HG02938 (cell line): Measurements from ENCODE around the gene FSTL1.

Experiments
- ATAC-seq: cut with Tn5 transposase; IDR thresholded peaks from one replicate; pipeline ENCODE4 v1.9.1; 2021; ENCODE audit warnings: mild to moderate bottlenecking, moderate library complexity; ENCODE audit not compliant: unreplicated experiment

FSTL1 gene, protein sequence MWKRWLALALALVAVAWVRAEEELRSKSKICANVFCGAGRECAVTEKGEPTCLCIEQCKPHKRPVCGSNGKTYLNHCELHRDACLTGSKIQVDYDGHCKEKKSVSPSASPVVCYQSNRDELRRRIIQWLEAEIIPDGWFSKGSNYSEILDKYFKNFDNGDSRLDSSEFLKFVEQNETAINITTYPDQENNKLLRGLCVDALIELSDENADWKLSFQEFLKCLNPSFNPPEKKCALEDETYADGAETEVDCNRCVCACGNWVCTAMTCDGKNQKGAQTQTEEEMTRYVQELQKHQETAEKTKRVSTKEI

DNA sequence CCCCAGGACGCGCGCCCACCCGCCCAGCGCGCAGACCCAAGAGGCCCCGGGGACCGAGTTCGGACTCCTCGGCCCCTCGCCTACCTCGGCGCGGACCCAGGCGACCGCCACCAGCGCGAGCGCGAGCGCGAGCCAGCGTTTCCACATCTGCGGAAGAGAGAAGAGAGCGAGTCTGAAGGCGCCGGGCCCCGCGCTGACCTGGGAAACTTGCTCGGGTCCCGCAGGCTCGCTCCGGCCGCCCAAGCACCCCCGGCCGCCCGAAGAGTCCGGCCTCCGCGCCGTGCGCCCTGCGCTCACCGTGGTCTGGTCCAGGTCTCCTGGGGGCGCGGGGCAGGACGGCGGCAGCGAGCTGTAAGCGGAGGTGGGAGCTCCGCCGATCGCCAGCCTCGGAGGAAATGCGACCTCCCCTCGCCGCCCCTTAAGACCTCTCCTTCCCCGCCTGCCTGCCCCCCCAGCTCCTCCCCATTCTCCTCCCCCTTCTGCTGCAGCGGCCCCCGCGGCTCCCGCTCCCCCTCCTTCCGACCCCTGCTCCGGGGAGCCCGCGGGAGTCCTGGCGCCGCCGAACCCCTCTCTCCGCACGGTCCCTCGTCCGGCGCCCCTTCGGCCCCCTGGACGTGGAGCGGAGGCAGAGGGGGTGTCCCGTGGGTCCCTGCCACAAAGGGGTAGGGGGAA is at the start of gene FSTL1:
Gene FSTL1, minus strand, starts transcription at position 393 of the 672 bp plus-strand sequence. Its CDS starts 246 bp downstream, at position 147.
- ATAC-seq = no peak

GRCh38 chr3:120498556-120499346 is 48.0 kb upstream of the FSTL1 start:
- ATAC-seq = no peak

DNA sequence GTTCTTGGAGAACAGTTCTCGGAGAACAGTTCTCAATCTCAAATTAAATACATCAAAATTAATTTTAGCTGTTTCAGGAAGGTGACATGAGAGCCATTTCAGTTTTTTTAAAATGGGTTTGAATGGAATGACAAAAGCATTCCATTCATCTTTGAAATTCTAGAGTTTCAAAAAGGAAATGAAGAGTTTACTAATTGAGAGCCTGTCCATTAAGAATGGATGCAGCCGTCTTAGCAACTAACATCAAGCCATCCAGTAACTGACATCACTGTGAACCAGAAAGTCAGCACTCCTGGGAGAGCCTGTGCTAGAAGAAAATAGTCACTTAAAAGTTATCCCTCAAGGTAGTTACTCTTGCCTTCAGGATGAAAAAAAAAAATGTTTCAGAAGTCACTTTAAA is 47.0 kb upstream of the FSTL1 start:
- no peak for ATAC-seq

GRCh38 chr3:120497336-120497735 is 46.5 kb upstream of the FSTL1 start:
- ATAC-seq = no peak

GRCh38 chr3:120496278-120497002 is 45.6 kb upstream of the FSTL1 start:
- no peak for ATAC-seq

GRCh38 chr3:120495809-120496208 is 45.0 kb upstream of the FSTL1 start:
- no peak for ATAC-seq

DNA sequence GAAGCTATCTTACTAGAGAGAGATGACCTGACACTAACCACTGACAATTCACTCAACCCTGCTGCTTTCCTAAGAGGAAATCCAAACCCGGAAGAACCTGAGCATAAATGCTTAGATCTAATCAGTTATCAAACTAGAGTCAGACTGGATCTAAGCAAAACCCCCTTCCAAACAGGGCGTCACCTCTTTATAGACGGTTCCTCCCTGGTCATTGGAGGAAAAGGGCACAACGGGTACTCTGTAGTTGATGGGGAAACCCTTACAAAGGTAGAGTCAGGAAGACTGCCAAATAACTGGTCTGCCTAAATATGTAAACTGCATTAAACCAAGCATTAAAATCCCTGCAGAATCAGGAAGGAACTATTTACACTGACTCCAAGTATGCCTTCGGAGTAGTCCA is 41.3 kb upstream of the FSTL1 start:
- ATAC-seq = no peak

GRCh38 chr3:120489421-120489820 is 38.6 kb upstream of the FSTL1 start:
- no peak for ATAC-seq

DNA sequence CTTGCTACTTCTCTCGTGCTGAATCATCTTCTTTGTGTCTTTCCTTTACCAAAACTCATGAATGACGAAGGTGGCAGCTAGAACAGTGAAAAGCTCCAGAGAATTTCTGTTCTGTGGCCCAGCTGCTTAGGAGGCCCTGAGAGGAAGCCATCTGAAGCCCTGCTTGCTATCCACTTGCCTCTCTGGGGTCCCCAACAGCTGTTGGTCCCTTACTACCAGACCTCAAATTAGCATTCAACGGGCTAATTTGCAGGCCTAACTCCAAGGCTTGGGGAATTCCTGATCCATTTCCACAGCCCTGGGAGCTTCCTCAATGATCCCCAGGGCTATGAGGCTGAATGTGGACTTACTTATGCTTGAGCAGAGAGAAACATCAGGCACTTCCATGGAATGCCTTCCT is 37.5 kb upstream of the FSTL1 start:
- no peak for ATAC-seq

DNA sequence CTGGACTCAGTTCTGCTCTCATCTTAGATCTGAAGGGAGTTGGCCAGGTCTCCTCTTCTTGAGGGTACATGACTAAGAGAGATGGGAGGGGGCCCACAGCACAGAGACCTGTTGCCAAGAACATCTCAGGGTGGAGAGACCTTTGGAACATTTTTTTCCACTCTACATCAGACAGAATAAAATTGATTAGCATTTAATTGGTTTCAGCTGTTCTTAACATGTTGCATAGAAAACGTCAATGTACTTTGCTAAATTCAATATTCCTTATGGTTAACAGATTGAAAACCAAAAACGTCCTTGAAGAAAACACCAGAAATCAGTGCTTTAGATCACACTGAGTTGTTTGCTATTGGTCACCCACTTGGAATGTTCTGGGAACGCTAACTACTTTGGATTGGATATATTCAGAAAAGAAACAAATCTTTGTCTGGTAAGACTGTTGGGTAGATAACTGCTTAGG is 36.4 kb upstream of the FSTL1 start:
- ATAC-seq = no peak

DNA sequence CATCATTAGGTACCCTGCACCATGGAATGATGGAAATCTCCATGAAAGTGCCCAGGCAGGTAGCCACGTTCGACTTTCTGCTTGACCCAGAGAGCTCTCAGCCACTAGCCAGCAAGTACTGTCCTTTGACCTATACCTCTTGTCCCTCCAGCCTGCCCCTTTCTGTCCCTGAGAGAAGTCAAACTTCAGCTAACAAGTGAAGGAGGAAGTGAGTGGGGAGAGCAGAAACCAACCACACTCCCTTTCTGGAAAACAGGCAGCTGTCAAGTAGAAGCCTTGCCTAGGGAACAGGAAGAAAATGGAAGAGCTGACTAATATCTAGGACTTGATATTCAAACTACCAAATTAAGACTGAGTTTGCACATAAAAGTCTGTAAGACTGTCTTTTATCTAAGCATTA is 30.3 kb upstream of the FSTL1 start:
- ATAC-seq = no peak

DNA sequence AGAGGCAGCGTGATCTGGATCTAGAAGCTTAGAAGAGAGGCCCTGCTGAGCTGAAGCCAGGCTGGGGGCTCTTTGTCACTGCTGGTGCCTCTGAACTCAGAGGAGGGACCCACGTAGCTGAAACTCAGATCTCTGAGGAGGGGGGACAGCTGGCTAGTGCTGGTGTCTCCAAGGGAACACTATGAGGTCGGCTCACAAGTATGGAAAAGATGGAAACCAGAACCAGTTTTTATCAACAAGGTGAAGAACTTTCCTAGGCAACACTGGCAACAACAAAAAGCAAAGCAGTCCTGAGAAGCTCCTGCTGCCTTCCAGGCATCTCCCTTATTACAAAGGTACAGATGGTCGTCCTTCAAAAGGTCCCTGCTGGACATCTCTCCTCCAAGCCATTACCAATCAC is 27.0 kb upstream of the FSTL1 start:
- ATAC-seq = no peak

DNA sequence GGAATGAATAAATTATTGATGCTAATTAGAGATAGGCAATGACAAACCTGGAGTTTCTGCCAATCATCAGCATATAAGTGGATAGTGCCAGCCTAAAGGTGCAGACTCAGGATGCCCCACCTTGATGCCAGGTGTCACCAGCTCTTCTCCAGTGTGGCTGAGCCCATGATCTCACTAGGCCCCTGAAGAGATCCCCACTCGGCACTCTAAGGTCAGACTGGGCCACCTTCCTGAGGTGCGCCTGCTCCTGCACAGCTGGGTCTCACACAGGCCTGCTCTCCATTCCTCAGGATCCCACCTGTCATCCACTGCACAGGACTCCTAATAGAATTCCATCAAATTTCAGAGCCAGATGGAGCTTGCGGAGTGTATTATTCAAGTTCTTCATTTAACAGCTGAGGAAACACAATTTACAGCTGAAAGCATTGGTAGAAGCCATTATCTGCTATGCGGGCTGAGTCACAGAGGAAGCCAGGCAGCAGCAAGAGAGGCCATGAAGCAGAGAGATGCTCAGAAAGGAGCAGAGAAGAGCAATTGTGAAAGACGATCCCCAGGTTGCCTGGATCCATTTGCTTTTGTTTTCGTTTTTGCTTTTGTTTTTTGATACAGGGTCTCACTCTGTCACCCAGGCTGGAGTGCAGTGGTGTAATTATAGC is 25.1 kb upstream of the FSTL1 start:
- ATAC-seq = no peak

DNA sequence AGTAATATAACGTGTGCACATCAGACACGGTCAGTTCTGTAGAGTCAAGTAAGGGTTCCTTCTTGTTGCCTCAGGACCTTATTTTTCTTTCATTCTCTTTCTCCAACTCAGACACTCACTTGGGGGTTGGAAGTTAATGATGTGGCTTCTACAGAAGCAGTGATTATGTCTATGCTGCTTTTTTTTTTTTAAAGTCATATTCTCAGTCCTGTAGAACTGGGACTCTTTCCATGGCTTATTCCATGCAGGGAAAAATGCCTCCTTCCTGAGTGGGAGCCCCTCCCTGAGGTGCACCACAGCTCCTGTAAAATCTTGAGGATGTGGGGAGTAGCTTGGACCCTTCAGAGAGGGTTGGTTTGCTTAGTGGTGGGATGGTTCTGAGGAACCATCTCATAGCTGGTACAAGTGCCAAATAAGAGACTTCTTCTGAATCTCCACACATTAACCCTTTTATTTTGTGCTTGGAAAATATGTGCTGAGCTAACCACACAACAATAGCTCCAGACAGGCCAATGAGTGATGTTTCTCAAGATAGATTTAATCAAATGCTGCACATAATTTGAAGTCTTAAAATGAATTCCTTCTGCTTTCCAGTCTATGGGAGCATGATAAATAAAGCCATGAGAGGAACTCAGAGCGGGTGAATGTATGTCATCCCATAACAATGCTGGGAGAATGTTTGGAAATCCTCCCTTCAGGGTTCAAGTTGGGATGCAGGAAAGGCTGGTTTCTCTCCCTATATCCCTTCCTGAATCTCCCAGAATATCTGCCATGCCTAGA is 23.3 kb upstream of the FSTL1 start:
- ATAC-seq = no peak

GRCh38 chr3:120473389-120473788 is 22.6 kb upstream of the FSTL1 start:
- no peak for ATAC-seq

GRCh38 chr3:120472121-120472844 is 21.5 kb upstream of the FSTL1 start:
- ATAC-seq = no peak

DNA sequence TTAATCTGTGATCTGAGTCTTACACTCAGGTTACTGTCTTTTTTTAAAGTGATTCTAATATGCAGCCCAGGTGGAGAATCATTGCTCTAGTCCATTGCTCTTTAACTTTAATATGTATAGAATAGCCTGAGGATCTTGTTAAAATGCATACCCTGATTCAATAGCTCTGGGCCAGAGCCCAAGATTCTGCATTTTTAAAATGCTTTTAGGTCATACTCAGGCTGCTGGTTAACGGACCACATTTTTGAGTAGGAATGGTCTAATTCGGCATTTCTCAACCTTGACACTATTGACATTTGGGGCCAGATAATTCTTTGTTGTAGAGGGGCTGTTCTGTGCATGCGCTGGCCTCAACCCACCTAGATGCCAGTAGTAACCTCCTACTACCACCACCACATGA is 20.9 kb upstream of the FSTL1 start:
- no peak for ATAC-seq

- ATAC-seq = no peak
These were observed 20.1 kb upstream of the FSTL1 start for GRCh38 chr3:120470870-120471269.

DNA sequence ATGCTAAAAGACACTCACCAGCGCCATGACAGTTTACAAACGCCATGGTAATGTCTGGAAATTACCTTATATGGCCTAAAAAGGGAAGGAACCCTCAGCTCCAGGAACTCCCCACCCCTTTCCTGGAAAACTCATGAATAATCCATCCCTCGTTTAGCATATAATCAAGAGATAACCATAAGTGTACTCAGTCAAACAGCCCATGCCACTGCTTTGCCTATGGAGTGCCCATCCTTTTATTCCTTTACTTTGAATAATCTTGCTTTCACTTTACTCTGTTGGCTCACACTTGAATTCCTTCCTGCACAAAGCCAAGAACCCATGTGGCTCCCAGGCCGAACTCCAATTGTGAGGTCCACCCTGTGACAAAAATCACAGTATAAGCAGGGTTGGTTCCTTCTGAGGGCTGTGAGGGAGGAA is 19.1 kb upstream of the FSTL1 start:
- ATAC-seq = no peak
